CD14-positive monocyte (primary cell): ENCODE data around the gene GJA4. TPM values are rescaled to one million over a fixed set of nuclear protein-coding genes. Genes with fewer than 3 reads are reported as not detected.

Experiments
- DNase-seq, 3 donors: peaks; one replicate each; pipeline ENCODE4 v3.0.0-alpha.2; 2011 to 2022
- H2AFZ ChIP-seq: 2 replicates; pipeline ENCODE4 v1.6.0; 2012; ENCODE audit warnings: mild to moderate bottlenecking, low read depth, low read length, inconsistent platforms; ENCODE audit not compliant: insufficient read depth, poor library complexity, severe bottlenecking
- H3K27ac ChIP-seq, 2 donors: 1 replicate in 1 of 2; 2 replicates in 1 of 2; pipeline ENCODE4 v1.5.1; 2012 to 2013; ENCODE audit warnings: low read length in 2 of 2, control low read depth in 1 of 2, inconsistent platforms in 1 of 2, low read depth in 1 of 2, mild to moderate bottlenecking in 1 of 2
- H3K27me3 ChIP-seq, 2 donors: one replicate each; pipeline versions ENCODE4 v1.6.0 to v1.6.1; 2011 to 2013; ENCODE audit warnings: low read length in 2 of 2; ENCODE audit not compliant: control insufficient read depth in 2 of 2, insufficient read depth in 2 of 2
- H3K36me3 ChIP-seq, 2 donors: replicated peaks in 1 of 2; 1 replicate in 1 of 2; 2 replicates in 1 of 2; pipeline versions ENCODE4 v1.5.1 to v1.6.1; 2012 to 2013; ENCODE audit warnings: low read length in 2 of 2, control low read depth in 1 of 2, inconsistent platforms in 1 of 2, mild to moderate bottlenecking in 1 of 2; ENCODE audit not compliant: insufficient read depth in 2 of 2, control insufficient read depth in 1 of 2
- H3K4me1 ChIP-seq, 2 donors: 1 replicate in 1 of 2; 2 replicates in 1 of 2; pipeline versions ENCODE4 v1.5.1 to v1.6.1; 2012 to 2013; ENCODE audit warnings: low read length in 2 of 2, control low read depth in 1 of 2, inconsistent platforms in 1 of 2, mild to moderate bottlenecking in 1 of 2, moderate library complexity in 1 of 2; ENCODE audit not compliant: insufficient read depth in 2 of 2, control insufficient read depth in 1 of 2
- H3K4me2 ChIP-seq: replicated peaks from 2 replicates; pipeline ENCODE3; 2012; ENCODE audit warnings: low read length, moderate library complexity, mild to moderate bottlenecking; ENCODE audit not compliant: poor library complexity, severe bottlenecking; ENCODE audit errors: extremely low read depth
- H3K4me3 ChIP-seq, 3 experiments: fragments of 200-600 bp in 1 of 3; sonication (generic) in 1 of 3; replicated peaks in 1 of 3; 1 replicate in 2 of 3; 2 replicates in 1 of 3; pipeline ENCODE4 v1.5.1; 2011 to 2013; ENCODE audit warnings: low read length in 3 of 3, mild to moderate bottlenecking in 3 of 3, control low read depth in 2 of 3, low read depth in 2 of 3, inconsistent platforms in 1 of 3, moderate library complexity in 1 of 3
- H3K79me2 ChIP-seq: 2 replicates; pipeline ENCODE4 v1.6.0; 2012; ENCODE audit warnings: mild to moderate bottlenecking, control low read depth, inconsistent platforms, low read length, moderate library complexity; ENCODE audit not compliant: insufficient read depth
- H3K9ac ChIP-seq: 2 replicates; pipeline ENCODE4 v1.6.0; 2017; ENCODE audit warnings: low read length, mild to moderate bottlenecking; ENCODE audit not compliant: insufficient read depth, poor library complexity, severe bottlenecking
- H3K9me3 ChIP-seq, 2 donors: replicated peaks in 1 of 2; 1 replicate in 1 of 2; 2 replicates in 1 of 2; pipeline versions ENCODE4 v1.5.1 to v1.6.1; 2012 to 2013; ENCODE audit warnings: low read length in 2 of 2, control low read depth in 1 of 2; ENCODE audit not compliant: control insufficient read depth in 1 of 2, insufficient read depth in 1 of 2
- H4K20me1 ChIP-seq: 2 replicates; pipeline ENCODE4 v1.6.0; 2012; ENCODE audit warnings: mild to moderate bottlenecking, low read length, control low read depth, moderate library complexity; ENCODE audit not compliant: insufficient read depth
- H3K27ac Mint-ChIP-seq, 7 donors: one replicate each; pipeline ENCODE4 v1.8.0; 2020; ENCODE audit warnings: mild to moderate bottlenecking in 7 of 7, mixed read lengths in 7 of 7, moderate library complexity in 6 of 7, inconsistent platforms in 2 of 7
- H3K27me3 Mint-ChIP-seq, 3 donors: one replicate each; pipeline ENCODE4 v1.8.0; 2021 to 2022; ENCODE audit warnings: low read depth in 3 of 3, mild to moderate bottlenecking in 3 of 3, mixed read lengths in 3 of 3, moderate library complexity in 3 of 3, inconsistent platforms in 1 of 3
- H3K36me3 Mint-ChIP-seq, 2 donors: one replicate each; pipeline ENCODE4 v1.8.0; 2020; ENCODE audit warnings: mixed read lengths in 2 of 2, inconsistent platforms in 1 of 2, mild to moderate bottlenecking in 1 of 2
- H3K4me1 Mint-ChIP-seq: one replicate; pipeline ENCODE4 v1.8.0; 2020; ENCODE audit warnings: mild to moderate bottlenecking, mixed read lengths
- H3K4me3 Mint-ChIP-seq, 2 donors: one replicate each; pipeline ENCODE4 v1.8.0; 2020; ENCODE audit warnings: mild to moderate bottlenecking in 2 of 2, mixed read lengths in 2 of 2, moderate library complexity in 1 of 2
- H3K9me3 Mint-ChIP-seq, 7 donors: one replicate each; pipeline ENCODE4 v1.8.0; 2020 to 2022; ENCODE audit warnings: mixed read lengths in 7 of 7, mild to moderate bottlenecking in 6 of 7, moderate library complexity in 6 of 7, inconsistent platforms in 2 of 7
- WGBS: methylation state at CpG from one replicate; pipeline ENCODE4 v1.1.5; 2013; ENCODE audit warnings: missing lambda C conversion rate; ENCODE audit not compliant: insufficient coverage; 5-methylcytosine and 5-hydroxymethylcytosine counted together
- intact Hi-C, 2 donors: fragments of 100-400 bp; cut with micrococcal nuclease; formaldehyde crosslinking; loops; one replicate each; pipeline versions ENCODE4 v1.15.0 to v1.15.1; 2023
- polyA plus RNA-seq, 3 donors: library from polyadenylated mRNA; depleted of rRNA in 1 of 3; unstranded in 2 of 3; stranded (reverse) in 1 of 3; fragments of 300-500 nt in 2 of 3; fragments of >200 nt in 1 of 3; fragmentation: Illumina TruSeq in 2 of 3; gene quantifications; 1 replicate in 2 of 3; 2 replicates in 1 of 3; pipeline ENCODE4 v1.2.3, GENCODE V29; 2012 to 2021
- TF ChIP-seq, protein P1 (sequence below): fragments of 200-600 bp; IDR thresholded peaks from one replicate; pipeline ENCODE4 v1.8.0; 2022; ENCODE audit warnings: antibody characterized with exemption, mild to moderate bottlenecking

Gene GJA4
- polyA plus RNA-seq, 3 donors, result not detected

DNA sequence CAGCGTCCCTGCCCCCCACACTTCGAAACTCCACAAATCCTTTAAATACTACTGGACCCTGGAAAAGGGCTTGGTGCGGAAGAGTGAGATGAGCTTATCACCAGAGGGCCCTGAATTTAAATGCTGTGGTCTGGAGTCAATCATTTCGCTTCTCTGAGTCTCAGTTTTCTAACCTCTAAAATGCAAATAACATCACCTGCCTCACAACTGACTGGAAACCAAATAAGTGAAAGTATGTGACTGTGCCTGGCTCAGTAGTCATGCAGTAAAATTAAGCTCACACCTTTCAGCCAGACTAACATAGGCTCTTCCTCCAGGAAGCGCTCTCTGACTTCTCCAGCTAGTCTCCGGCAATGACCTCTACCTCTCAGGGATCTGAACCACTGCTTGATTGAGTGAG lies 4.2 kb downstream of the GJA4 start:
- no peak overlapping the region for H3K27ac ChIP-seq
- no peaks in the 10 kb centered on the region for H3K79me2 ChIP-seq
- no peaks in the 10 kb centered on the region for H3K9me3 ChIP-seq
- no peak overlapping the region for H3K4me3 ChIP-seq
- peaks cover 0 to 3% (median 0%) of the 10 kb centered on the region in 7 donors for H3K9me3 Mint-ChIP-seq
- intact Hi-C loops, result no loop called here
- H3K4me1 Mint-ChIP-seq, result no peaks in the 10 kb centered on the region
- no peak overlapping the region for H3K9ac ChIP-seq
- H2AFZ ChIP-seq, result no peak overlapping the region
- no peaks in the 10 kb centered on the region for H3K36me3 Mint-ChIP-seq
- WGBS, result 100% methylated on average over 2 of the region's 6 CpGs
- TF ChIP-seq, protein P1, sequence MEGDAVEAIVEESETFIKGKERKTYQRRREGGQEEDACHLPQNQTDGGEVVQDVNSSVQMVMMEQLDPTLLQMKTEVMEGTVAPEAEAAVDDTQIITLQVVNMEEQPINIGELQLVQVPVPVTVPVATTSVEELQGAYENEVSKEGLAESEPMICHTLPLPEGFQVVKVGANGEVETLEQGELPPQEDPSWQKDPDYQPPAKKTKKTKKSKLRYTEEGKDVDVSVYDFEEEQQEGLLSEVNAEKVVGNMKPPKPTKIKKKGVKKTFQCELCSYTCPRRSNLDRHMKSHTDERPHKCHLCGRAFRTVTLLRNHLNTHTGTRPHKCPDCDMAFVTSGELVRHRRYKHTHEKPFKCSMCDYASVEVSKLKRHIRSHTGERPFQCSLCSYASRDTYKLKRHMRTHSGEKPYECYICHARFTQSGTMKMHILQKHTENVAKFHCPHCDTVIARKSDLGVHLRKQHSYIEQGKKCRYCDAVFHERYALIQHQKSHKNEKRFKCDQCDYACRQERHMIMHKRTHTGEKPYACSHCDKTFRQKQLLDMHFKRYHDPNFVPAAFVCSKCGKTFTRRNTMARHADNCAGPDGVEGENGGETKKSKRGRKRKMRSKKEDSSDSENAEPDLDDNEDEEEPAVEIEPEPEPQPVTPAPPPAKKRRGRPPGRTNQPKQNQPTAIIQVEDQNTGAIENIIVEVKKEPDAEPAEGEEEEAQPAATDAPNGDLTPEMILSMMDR, result no peak
- peaks cover 6 to 19% of the 10 kb centered on the region in 2 donors for H3K27me3 ChIP-seq
- no peak overlapping the region for H3K4me3 Mint-ChIP-seq
- H3K4me1 ChIP-seq, result no peaks in the 10 kb centered on the region
- DNase-seq, result no peak
- no peak overlapping the region for H3K27ac Mint-ChIP-seq
- no peak overlapping the region for H3K4me2 ChIP-seq
- no peaks in the 10 kb centered on the region for H3K36me3 ChIP-seq
- peaks cover 18 to 22% (median 19%) of the 10 kb centered on the region in 3 donors for H3K27me3 Mint-ChIP-seq
- no peaks in the 10 kb centered on the region for H4K20me1 ChIP-seq

DNA sequence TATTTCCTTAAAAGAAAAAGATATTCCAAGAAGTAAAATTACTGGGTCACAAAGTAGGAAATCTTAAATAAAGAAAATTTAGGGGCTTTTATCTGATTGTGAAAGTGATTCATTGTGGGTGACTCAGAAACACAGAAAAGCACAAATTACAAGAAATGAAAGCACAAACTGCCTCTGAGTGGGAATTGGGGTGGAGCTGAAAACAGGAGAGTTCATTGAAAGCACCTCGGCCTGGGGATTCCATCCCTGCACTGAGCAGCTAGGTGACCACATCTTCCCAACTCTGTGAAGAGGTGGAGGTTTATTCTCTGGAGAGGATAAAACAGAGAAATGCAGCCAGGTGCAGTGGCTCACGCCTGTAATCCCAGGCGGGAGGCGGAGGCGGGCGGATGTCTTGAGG lies 7.4 kb downstream of the GJA4 start:
- no peaks in the 10 kb centered on the region for H3K79me2 ChIP-seq
- H3K9ac ChIP-seq, result no peak overlapping the region
- no peak overlapping the region for H3K4me2 ChIP-seq
- H3K4me1 Mint-ChIP-seq, result no peaks in the 10 kb centered on the region
- no peak overlapping the region for H3K4me3 Mint-ChIP-seq
- TF ChIP-seq, protein P1, result no peak
- no peaks in the 10 kb centered on the region for H4K20me1 ChIP-seq
- no peaks in the 10 kb centered on the region for H3K9me3 ChIP-seq
- no peaks in the 10 kb centered on the region for H3K36me3 Mint-ChIP-seq
- peaks cover 0 to 5% (median 0%) of the 10 kb centered on the region in 7 donors for H3K9me3 Mint-ChIP-seq
- H3K4me3 ChIP-seq, result no peak overlapping the region
- no peak overlapping the region for H3K27ac Mint-ChIP-seq
- intact Hi-C loops, result no loop called here
- no peaks in the 10 kb centered on the region for H3K36me3 ChIP-seq
- H3K4me1 ChIP-seq, result no peaks in the 10 kb centered on the region
- DNase-seq, result no peak
- no CpG with 5 or more reads among the region's 6 CpGs for WGBS
- H2AFZ ChIP-seq, result no peak overlapping the region
- no peak overlapping the region for H3K27ac ChIP-seq
- no peaks in the 10 kb centered on the region for H3K27me3 ChIP-seq
- H3K27me3 Mint-ChIP-seq, result peaks cover 3 to 9% (median 5%) of the 10 kb centered on the region in 3 donors
